Amniotic epithelial cell (primary cell): ENCODE data around the gene DNAH1.
"Not testable (repeated sequence)": the region's sequence is repeated elsewhere in the genome, so short reads cannot be mapped to it uniquely, and the experiment has no call there.

Experiments used
- DNase-seq: peaks from one replicate; pipeline ENCODE4 v3.0.0-alpha.2; 2010; ENCODE audit warnings: low read depth

Gene DNAH1

DNA sequence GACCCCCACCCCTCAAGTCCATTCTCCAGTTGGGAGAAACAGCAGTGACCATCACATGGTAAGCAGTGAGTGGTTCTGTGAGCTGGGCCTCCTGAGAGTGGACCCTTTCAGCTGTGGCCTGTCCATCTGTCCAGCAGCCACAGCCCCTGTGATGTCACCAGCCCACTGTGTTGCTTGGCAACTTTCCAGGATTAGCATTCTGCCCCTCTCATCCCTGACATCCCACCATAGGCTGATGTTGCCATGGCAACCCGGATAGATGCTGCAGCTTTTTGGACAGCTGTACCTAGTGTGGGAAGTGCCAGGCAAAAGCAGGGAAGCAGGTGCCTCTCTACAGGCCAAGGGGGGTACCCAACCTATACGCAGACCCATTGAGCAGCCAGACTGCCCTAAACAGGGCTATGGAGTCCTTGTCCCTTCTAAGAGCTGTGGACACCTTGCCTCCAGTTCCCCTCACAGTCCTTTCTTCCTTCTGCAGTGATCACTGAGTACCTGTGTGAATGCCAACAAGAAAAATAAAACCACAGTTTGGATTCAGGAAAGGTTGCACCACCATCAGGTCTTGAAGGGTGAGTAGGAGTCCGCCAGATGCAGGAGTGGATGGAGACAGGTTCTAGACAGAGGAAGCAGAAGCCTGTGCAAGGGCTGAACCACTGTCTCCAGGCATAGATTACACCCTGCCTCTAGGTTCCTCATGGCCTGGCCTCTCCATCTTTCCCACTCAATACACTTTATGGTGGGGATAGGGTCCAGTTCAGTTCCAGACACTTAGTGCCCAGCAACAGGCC lies at the start of gene DNAH1:
Gene DNAH1, plus strand, starts transcription at position 343 of the 788 bp plus-strand sequence. CDS start 6,124 bp downstream, outside the sequence.
- no peak for DNase-seq

DNA sequence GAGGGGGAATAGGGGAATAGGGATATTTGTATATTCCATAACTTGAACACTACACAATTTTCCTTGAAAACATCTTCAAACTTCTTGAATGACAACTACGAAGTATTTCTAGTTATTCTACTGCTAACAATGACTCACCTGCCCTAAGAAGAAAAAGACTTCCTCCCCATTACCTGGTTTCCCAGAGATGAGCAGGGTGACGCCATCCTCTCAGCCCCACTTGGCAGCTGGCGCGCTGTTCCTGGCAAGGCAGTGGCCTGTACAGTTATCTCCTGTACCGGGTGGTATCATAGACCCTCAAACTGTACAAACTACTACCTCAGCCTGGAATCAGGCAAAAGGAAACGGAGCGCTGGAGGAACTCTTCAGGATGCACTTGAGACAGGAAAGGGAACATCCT lies 48.1 kb upstream of the DNAH1 start:
- no peak for DNase-seq

DNA sequence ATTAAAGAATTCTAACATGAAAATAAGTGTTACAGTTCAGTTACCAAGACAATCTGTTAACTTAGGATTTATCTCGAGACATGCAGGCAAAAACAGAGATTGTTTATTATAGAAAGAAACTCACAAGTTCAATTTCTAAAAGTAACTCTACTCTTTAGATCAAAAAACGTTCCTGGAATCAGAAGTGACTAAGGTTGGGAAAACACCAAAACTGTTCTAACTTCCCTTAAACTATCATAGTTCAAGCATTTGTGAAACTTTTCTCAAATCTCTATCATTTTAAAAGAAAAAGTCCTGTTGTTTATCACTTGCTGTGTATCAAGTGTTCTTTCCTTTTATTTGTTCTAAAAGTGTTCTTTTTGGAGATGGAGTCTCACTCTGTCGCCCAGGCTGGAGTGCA lies 46.3 kb upstream of the DNAH1 start:
- no peak for DNase-seq

DNA sequence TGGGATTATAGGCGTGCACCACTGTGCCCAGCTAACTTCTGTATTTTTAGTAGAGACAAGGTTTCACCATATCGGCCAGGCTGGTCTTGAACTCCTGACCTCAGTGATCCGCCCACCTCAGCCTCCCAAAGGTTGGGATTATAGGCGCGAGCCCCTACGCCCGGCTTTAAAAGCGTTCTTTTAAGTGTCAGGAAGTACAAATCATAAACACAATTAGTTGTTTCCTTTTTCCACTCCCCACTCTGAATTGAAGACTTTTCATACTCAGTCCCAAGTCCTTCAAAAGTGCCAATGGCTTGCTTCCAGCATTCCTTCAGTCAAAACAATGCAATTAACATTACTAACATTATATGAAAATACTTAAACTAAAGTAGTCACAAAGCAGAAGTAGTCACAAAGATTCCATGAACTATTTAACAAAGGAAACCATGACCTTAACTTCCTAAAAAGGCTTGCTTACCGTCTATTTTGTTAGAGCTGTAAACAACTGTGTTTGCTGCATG lies 45.8 kb upstream of the DNAH1 start:
- DNase-seq: no peak

DNA sequence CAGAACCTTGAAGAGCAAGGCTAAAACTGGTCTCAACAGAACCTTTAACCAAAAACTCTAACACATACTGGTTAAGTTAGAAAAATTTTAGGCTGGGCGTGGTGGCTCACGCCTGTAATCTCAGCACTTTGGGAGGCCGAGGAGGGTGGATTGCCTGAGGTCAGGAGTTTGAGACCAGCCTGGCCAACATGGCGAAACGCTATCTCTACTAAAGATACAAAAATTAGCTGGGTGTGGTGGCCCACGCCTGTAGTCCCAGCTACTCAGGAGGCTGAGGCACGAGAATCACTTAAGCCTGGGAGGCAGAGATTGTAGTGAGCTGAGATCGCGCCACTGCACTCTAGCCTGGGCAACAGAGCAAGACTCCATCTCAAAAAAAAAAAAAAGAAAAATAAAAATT lies 43.9 kb upstream of the DNAH1 start:
- DNase-seq: not testable (repeated sequence)

DNA sequence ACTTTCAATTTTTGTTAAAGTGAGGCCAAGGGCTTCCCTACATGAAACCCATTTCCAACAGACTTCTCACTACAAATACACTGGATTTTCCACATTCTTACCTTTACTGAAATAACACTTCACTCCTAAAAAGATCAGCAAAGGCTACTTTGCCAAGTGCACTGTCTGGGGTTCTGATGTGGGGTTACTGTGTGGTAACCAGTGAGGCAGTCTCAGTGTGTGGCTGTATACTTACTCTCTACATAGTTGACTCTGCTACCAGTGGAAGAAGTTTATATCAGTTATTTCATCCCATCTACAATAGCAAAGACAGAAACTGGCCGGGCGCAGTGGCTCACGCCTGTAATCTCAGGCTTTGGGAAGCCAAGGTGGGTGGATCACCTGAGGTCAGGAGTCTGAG lies 43.3 kb upstream of the DNAH1 start:
- DNase-seq: no peak

DNA sequence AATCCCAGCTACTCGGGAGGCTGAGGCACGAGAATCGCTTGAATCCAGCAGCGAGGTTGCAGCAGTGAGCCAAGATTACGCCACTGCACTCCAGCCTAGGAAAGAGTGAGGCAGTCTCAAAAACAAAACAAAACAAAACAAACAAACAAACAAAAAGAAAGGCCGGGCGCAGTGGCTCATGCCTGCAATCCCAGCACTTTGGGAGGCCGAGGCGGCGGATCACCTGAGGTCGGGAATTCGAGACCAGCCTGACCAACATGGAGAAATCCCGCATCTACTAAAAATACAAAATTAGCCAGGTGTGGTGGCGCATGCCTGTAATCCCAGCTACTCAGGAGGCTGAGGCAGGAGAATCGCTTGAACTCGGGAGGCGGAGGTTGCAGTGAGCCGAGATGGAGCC lies 41.3 kb upstream of the DNAH1 start:
- DNase-seq: not testable (repeated sequence)

DNA sequence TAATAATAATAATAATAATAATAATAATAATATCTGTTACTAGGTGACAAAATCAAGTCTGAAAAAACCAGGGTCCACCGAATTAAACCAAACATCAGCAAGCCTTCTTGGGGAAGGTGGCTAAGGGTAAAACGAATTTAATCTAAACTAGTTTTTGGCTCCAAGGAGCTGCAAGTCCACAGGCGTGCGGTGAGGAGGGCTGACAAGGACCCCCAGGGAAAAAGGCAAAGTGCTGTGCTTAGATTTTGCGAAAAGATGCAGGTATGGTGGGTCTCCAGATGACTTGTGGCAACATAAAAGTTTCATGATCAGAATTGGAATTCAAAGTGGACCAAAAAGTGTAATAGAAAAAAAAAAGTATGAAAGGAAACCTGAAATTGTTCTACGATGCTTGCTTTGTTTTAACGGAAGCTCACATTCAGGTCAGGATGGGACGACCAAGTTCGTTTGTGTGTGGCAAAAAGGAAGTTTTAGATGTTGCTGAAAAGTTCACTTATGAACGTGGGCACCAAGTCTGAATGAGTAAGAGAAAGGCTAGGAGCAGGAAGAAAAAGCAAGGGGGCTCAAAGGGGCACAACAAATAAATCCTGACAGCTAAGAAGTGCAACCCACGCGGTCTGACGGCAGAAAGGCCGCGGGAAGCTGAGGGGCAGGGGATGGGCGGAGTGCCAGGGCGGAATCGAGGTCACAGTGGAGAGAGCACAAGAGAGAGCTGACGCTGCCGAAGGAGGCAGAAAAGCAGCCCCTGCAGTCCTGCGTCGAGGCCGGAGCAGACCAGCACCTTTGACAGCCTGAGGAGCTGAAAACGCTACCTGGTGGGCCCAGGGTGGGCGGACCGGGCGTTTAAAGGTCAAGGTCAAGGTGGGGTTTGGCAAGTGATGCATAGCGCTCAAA lies 38.8 kb upstream of the DNAH1 start:
- peak; percentile 79 for DNase-seq

DNA sequence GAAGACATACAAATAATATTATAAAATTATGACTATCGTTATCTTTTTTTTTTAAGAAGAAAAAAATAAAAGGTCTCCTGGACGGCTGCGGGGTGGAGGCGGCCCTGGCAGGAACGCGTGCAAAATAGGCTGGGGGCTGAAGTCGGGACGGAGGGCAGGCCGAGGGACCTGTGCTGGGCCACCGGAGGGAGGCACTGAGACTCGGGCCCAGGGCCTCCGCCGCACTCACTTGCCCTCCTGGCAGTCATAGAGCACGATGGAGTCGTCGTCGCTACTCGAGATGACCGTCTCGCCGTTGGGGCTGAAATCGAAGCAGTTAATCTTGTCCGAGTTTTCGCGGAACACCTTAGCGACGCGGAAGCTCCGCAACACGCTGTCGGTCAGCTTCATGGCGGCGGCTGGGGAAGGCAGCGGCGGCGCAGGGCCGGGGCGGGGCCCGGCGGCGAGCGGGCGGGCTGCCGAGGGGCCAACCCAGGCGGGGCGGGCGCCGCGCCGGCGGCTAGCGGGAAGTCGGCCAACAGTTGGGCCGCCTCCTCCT lies 38.1 kb upstream of the DNAH1 start:
- no peak for DNase-seq

DNA sequence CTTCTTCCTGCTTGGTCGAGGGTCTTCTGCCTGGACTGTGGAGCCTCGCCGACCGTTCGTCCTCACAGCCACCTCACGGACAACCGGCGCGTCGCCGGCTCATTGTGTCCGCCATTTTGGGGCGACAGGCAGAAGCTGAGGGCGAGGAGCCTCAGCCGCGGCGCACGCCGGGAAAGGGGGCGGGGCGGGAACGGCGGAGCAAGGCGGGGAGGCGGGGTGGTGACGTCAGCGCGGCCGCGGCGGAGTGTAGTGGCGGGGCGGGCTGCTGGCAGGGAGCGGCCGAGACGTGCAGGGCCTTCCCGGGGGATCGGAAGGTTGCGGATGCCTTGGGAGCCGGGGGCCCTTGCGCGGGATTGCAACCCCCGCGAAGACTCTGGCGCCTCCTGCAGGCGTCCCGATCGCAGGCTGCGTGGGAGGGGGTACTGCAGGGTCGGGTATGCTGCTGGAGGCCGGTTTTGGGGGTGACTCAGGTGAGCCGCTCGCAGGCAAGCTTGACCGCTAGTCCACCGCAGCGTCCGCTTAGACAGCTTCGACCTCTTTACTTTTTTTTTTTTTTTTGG lies 37.5 kb upstream of the DNAH1 start, which contains the start of gene WDR82:
Gene WDR82, minus strand, starts transcription at position 140 of the 560 bp plus-strand sequence. CDS start 288 bp downstream, outside the sequence.
- DNase-seq: peak; percentile 87

DNA sequence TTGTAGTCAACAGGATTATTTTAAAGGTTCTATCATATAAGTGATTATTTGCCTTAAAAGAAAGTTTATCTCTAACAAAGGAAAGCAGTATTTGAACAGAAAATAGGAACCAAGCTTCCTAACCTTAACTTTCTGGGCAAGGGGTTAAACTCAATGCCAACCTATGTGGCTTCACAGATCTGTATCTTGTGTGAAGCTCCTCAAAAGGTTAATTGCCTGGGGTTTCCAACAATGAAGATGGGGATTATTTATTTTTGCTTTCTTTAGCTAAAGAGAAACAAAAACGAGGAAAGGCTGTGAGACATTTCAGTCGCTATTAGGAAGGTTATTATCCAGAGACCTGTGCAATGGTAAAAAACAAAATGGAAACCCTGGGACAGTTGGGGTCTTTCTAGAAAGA lies 36.5 kb upstream of the DNAH1 start:
- DNase-seq: no peak

DNA sequence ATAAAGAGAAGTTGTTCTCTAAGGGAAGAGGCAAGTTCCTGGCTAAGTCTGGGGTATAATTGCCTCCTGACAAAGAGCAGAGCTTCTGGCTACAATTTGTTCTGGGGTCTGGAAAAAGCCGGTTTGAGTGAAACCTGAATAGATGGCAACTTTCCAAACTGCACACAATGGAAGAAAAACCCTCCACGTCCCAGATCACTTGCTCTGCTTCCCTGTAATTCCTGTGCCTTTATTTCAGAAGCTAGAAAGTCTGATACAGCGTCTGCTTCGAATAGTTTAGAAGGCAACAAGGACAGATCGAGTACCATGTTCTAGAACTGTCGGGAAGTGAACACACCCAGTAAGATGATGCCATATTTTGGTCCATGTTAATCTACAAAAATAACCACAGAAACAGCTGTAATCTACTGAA lies 36.1 kb upstream of the DNAH1 start:
- DNase-seq: peak; percentile 69

DNA sequence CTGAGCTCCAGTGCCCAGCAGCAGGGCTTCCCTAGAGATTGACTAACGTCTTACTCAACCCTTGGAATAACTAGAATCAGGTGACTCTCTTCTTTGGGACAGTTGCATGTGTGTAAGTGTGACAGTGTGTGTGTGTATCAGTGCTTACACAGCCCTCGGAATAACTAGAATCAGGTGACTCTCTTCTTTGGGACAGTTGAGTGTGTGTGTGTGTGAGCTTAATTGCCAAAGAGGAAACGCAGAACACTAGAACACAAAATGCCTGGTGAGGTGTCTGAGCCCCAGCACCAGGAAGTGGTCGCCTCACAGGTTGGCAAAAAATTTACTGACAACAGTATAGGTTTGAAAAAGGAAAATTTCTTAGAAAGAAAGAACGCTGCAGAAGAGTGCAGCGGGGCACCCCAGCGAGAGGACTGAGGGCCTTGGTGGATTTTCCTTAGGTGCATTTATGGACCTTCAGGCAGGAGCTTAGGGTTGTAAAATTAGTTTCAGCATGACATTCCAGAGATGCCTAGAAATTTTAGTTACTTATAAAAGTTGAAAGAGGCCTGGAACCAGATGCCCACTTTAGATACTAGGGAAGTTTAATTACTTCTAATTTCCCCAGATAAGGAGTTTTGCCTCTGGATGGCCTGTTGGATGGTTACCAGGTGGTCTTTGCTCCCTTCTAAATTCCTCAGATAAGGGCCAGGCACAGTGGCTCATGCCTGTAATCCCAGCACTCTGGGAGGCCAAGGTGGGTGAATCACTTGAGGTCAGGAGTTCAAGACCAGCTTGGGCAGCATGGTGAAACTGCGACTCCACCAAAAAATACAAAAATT lies 33.9 kb upstream of the DNAH1 start:
- DNase-seq: peak; percentile 73

DNA sequence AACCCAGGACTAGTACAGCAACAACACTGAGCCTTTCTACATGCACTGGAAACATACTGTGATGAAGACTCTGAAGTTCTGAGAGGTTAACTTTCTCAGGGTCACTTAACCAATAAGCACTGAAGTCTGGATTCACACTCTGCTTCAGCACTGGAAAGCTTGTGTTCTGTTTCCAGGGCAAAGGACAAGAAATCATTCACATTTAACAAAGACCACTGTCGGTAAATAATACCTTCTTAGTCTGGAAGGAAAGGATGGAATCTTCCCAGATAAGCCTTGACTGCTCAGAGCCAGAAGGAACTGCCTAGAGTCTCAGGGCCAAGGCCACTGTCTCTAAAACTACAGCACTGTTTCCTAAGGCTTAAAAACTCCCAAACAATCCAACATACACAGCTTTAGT lies 32.8 kb upstream of the DNAH1 start:
- peak; percentile 44 for DNase-seq

DNA sequence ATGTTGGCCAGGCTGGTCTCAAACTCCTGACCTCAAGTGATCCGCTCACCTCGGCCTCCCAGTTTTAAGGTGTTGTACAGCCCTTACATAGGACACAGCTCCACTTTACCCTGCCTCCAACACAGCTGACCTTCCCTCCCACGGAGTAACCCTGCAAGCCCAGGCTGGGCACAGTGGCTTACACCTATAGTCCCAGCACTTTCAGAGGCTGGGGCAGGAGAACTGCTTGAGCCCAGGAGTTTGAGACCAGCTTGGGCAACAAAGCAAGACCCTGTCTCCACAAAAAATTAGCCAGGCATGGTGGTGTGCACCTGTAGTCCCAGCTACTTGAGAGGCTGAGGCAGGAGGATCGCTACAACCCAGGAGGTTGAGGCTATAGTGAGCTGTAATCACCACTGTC lies 32.1 kb upstream of the DNAH1 start:
- not testable (repeated sequence) for DNase-seq

DNA sequence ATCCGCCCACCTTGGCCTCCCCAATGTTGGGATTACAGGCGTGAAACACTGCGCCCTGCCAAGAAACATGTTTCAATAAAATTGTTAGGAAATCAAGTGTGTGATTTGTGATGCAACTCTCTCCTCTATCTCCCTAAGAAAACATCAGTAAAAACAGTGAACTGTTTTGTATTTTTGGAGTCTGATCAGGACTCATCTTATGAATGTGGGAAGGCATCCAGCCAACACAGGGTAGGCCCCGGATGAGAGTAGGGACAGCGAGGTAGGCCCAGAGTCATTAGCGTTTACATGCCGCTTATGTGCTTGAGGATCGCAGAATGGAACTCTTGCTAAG lies 29.4 kb upstream of the DNAH1 start:
- peak; percentile 45 for DNase-seq

DNA sequence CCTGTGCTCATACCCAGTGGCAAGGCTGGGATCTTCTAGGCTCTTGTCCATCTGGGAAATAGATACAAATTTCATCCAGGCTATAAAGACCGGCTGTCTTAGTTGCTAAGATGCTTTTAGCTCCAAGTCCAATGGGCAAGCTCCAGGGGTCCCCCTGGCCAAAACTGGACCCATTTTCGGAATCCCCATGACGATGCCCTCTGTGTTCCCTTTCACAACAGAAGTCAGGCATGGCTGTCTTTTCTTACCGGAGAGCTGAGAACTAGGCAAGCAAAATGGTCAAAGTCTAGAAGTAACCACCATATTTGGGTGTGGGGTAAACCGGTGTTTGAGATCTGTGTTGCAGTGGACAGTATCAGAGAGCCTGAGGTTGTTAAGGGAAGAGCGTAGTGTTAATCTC lies 27.4 kb upstream of the DNAH1 start:
- DNase-seq: no peak

DNA sequence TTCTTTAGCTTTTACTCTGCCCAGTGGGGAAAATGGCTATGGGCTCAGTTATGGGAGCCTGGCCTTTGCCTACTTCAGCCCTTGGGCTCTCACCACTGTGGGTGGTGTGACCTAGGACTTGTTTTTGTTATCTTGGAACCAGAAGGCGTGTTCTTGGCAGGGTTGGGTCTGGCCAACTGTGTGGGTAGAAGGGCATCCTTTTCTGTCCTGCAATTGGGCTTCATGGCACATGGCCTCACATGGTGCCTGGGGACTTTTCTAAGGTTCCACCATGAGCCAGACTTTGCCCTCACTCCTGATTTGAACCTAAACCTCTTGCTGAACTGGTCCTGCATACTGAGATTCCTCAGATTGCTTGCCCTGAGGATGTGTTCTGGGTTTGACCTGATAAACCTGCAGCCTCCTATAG lies 26.8 kb upstream of the DNAH1 start:
- no peak for DNase-seq

DNA sequence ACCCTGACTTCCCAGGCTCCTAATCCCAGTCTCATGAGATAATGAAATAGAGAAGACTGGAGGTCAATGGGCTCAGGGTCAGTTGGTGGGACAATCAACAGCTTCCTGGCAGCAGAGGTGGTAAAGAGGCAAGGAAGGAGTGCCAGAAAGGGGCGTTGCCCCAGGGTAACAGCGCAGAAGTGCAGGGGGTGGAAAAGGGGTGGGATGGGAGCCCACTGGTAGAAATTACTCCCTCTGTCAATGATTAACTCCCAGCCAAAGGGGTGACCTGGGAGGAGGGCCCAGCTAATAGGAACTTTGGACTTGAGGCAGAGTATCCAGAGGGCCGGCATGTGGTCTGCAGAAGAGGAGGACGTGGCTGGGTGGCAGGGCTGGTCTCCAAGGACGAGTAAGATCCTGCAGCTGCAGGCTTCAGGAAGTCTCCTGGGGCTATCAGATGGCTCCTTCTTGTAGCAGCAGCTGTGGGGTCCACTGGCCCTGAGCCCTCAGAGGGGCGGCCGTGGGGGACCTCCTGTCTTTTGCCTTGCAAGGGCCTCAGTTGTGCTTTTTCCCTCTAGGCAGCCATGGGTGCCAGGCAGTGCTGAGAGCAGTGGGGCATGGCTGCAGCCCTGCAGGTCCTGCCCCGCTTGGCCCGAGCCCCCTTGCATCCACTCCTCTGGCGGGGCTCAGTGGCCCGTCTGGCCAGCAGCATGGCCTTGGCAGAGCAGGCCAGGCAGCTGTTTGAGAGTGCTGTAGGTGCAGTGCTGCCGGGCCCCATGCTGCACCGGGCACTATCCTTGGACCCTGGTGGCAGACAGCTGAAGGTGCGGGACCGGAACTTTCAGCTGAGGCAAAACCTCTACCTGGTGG lies 26.1 kb upstream of the DNAH1 start:
- DNase-seq: no peak
